Measurements from ENCODE around the gene TPPP3. TPM values are rescaled to one million over a fixed set of nuclear protein-coding genes. Genes with fewer than 3 reads are reported as not detected.
"Not testable (repeated sequence)": the region's sequence is repeated elsewhere in the genome, so short reads cannot be mapped to it uniquely, and the experiment has no call there.

The TPPP3 gene
- total RNA-seq, 2 experiments from 2014 or later = not detected

DNA sequence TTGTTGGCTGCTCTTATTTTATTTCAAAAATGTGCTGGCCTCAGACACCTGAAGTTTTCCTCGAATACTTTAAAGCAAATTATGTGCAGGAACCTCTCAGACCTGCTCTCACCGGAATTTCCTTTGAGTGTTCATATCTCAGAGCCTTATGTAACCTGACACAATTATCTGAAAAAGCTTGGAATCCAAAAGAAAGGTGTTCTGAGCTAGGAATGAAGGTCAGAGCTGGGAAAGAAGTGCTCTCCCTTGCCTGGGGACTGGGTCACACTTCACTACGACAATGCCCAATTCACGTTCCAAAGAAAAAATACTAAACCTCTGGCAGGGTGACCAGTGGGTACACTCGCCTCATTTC, 30.9 kb upstream of the TPPP3 start:
- H3K4me3 Mint-ChIP-seq = no peak overlapping the region
- POLR2A ChIA-PET = interaction anchor here (0.8 kb wide), 1 partner anchor 158 kb away, joined by 5 read pairs; no protein-coding TSS in a partner anchor
- CTCF ChIA-PET = interaction anchor here (1.8 kb wide), 1 partner anchor 42 kb away, joined by 7 read pairs; no protein-coding TSS in a partner anchor
- DNase-seq (no peak), ATAC-seq (no peak)
- H3K4me1 Mint-ChIP-seq (ENCODE audit: low read depth) = no peaks in the 10 kb centered on the region
- no peaks in the 10 kb centered on the region for H3K9me3 Mint-ChIP-seq (ENCODE audit: insufficient read depth)
- no peaks in the 10 kb centered on the region for H3K36me3 Mint-ChIP-seq (ENCODE audit: low read depth)
- H3K27me3 Mint-ChIP-seq (ENCODE audit: low read depth) = peaks cover 34% of the 10 kb centered on the region
- H3K27ac Mint-ChIP-seq = no peak overlapping the region

DNA sequence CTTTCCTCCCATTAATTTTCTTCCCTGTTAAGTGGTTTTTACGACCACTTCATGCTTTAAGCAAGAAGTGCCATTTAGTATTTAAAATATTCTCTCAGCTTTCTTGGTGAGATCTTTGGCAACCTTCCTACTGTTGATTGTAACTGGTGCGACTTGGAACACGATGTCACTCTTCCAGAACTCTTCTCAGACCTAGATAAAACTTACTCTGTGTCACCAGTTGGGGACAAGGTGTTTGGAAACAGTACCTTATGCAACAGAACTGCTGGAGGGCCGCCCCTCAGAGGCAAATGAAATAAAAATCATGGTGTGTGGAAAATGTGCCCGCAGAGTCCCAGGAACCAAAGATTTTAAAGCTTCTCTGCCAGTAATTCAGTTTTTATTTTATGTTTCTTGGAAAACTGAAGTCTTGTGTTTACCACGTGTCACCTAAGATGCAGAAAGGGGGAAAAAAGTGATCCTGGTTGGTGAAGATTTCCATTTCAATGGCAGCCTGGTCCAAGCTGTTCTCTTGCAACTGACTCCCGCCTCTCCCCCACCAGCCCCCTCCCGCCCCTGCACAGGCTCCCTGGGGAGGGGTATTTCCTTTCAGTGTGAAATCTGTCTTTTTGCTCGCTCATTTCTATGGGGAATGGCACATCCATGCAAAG, 30.4 kb upstream of the TPPP3 start:
- H3K36me3 Mint-ChIP-seq (ENCODE audit: low read depth) = no peaks in the 10 kb centered on the region
- H3K4me1 Mint-ChIP-seq (ENCODE audit: low read depth) = no peaks in the 10 kb centered on the region
- ChIA-PET CTCF (no interaction called here), POLR2A (interaction anchor here (0.8 kb wide), 1 partner anchor 157 kb away, joined by 5 read pairs; no protein-coding TSS in a partner anchor)
- no peaks in the 10 kb centered on the region for H3K9me3 Mint-ChIP-seq (ENCODE audit: insufficient read depth)
- no peak overlapping the region for H3K27ac Mint-ChIP-seq
- ATAC-seq (no peak), DNase-seq (no peak)
- H3K27me3 Mint-ChIP-seq (ENCODE audit: low read depth) = peaks cover 30% of the 10 kb centered on the region
- no peak overlapping the region for H3K4me3 Mint-ChIP-seq

GRCh38 chr16:67423015-67423414, 29.7 kb upstream of the TPPP3 start:
- Mint-ChIP-seq H3K4me3 (no peak overlapping the region), H3K9me3 (ENCODE audit: insufficient read depth) (no peaks in the 10 kb centered on the region), H3K27ac (no peak overlapping the region), H3K36me3 (ENCODE audit: low read depth) (no peaks in the 10 kb centered on the region), H3K27me3 (ENCODE audit: low read depth) (peaks cover 29% of the 10 kb centered on the region), H3K4me1 (ENCODE audit: low read depth) (no peaks in the 10 kb centered on the region)
- ChIA-PET CTCF (no interaction called here), POLR2A (no interaction called here)
- no peak for ATAC-seq
- no peak for DNase-seq

- H3K9me3 Mint-ChIP-seq (ENCODE audit: insufficient read depth) = no peaks in the 10 kb centered on the region
- no peaks in the 10 kb centered on the region for H3K36me3 Mint-ChIP-seq (ENCODE audit: low read depth)
- no peak overlapping the region for H3K4me3 Mint-ChIP-seq
- CTCF ChIA-PET = interaction anchor here (1.4 kb wide), 1 partner anchor 21 kb away, joined by 3 read pairs; no protein-coding TSS in a partner anchor
- ATAC-seq (no peak), DNase-seq (no peak)
- peaks cover 38% of the 10 kb centered on the region for H3K27me3 Mint-ChIP-seq (ENCODE audit: low read depth)
- H3K27ac Mint-ChIP-seq = no peak overlapping the region
- peaks cover 4% of the 10 kb centered on the region for H3K4me1 Mint-ChIP-seq (ENCODE audit: low read depth)
- POLR2A ChIA-PET = no interaction called here
Observed at GRCh38 chr16:67421030-67421429, 27.7 kb upstream of the TPPP3 start.

DNA sequence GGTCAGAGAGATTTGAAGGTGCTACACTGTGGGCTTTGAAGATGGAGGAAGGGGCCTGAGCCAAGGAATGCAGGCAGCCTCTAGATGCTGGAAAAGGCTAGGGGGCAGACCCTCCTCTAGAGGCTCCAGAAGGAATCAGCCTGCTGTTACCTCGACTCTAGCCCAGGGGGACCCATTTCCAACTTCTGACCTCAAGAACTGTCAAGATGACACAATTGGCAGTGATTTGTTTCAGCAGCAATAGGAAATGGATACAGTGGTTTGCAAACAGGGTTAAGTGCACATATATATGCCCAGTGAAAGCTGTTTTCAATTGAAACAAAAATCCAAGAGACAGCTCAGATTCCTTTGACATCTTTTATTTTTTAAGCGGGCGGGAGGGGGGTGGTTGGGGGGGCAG, 26.6 kb upstream of the TPPP3 start:
- ChIA-PET POLR2A (interaction anchor here (0.6 kb wide), 1 partner anchor 427 kb away, joined by 3 read pairs; no protein-coding TSS in a partner anchor), CTCF (interaction anchor here (1.0 to 4.1 kb wide), 3 partner anchors 7 to 46 kb away, joined by 3 to 34 read pairs (median 3); no protein-coding TSS in a partner anchor)
- Mint-ChIP-seq H3K36me3 (ENCODE audit: low read depth) (no peaks in the 10 kb centered on the region), H3K9me3 (ENCODE audit: insufficient read depth) (no peaks in the 10 kb centered on the region), H3K27me3 (ENCODE audit: low read depth) (peaks cover 37% of the 10 kb centered on the region), H3K4me3 (no peak overlapping the region), H3K4me1 (ENCODE audit: low read depth) (peaks cover 8% of the 10 kb centered on the region), H3K27ac (no peak overlapping the region)
- ATAC-seq = no peak
- no peak for DNase-seq

GRCh38 chr16:67419502-67419901, 26.2 kb upstream of the TPPP3 start:
- DNase-seq (no peak), ATAC-seq (no peak)
- Mint-ChIP-seq H3K9me3 (ENCODE audit: insufficient read depth) (no peaks in the 10 kb centered on the region), H3K36me3 (ENCODE audit: low read depth) (no peaks in the 10 kb centered on the region), H3K27me3 (ENCODE audit: low read depth) (peaks cover 39% of the 10 kb centered on the region), H3K4me1 (ENCODE audit: low read depth) (peaks cover 8% of the 10 kb centered on the region), H3K4me3 (no peak overlapping the region), H3K27ac (no peak overlapping the region)
- ChIA-PET CTCF (interaction anchor here (1.0 to 4.1 kb wide), 3 partner anchors 8 to 46 kb away, joined by 3 to 34 read pairs (median 3); no protein-coding TSS in a partner anchor), POLR2A (no interaction called here)

DNA sequence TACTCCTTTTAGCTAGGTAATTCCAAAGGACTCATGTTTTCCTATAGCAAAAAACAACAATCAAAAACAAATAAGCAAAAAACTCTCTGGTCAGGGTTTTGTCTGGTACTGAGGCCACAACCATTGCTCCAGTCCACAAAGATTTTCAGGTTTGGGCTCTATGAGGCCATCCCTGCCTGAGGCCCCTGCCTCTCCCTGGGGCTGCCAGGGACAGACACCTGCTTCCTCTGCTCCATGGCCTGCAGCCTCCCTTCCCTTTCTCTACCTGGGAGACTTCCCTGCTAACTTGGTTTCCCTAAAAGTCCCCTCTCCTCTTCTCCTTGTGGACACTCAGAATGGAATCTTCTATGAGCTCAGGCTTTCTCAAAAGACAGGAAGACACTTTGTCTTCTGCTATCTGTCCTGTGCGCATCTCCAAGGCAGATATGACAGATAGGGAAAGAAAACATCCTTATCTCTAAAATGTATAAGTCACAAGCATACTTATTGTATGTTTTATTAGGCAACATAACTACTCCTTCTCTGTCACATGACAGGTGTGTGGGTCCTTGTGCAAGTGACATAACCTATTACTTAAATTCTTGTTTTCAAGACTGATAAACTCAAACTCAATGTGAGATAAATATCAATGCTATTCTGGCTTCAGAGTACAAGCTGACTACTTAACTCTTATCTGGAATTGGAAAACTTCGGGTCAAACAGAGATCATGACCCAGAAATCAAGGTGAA, 24.2 kb upstream of the TPPP3 start:
- POLR2A ChIA-PET = no interaction called here
- Mint-ChIP-seq H3K4me1 (ENCODE audit: low read depth) (peaks cover 8% of the 10 kb centered on the region), H3K4me3 (no peak overlapping the region), H3K9me3 (ENCODE audit: insufficient read depth) (no peaks in the 10 kb centered on the region), H3K27ac (no peak overlapping the region), H3K27me3 (ENCODE audit: low read depth) (peaks cover 38% of the 10 kb centered on the region), H3K36me3 (ENCODE audit: low read depth) (no peaks in the 10 kb centered on the region)
- CTCF ChIA-PET = interaction anchor here (0.6 to 4.1 kb wide), 6 partner anchors 10 to 71 kb away, joined by 3 to 34 read pairs (median 4); no protein-coding TSS in a partner anchor
- no peak for ATAC-seq
- DNase-seq = no peak

GRCh38 chr16:67415872-67416793, 22.8 kb upstream of the TPPP3 start, which contains the start of gene ZDHHC1:
TSS of gene ZDHHC1 (minus strand) at chr16:67416477. CDS start at chr16:67407775, 8,702 bp downstream.
- peak; percentile 48 for DNase-seq
- POLR2A ChIA-PET = interaction anchor here (0.5 kb wide), 1 partner anchor 717 kb away, joined by 3 read pairs; no protein-coding TSS in a partner anchor
- peak; percentile 81 for ATAC-seq
- CTCF ChIA-PET = interaction anchor here (0.7 to 4.1 kb wide), 7 partner anchors 11 to 77 kb away, joined by 3 to 34 read pairs (median 4); no protein-coding TSS in a partner anchor
- Mint-ChIP-seq H3K36me3 (ENCODE audit: low read depth) (no peaks in the 10 kb centered on the region), H3K9me3 (ENCODE audit: insufficient read depth) (no peaks in the 10 kb centered on the region), H3K27ac (peak within 1 kb of the TSS; percentile 12), H3K27me3 (ENCODE audit: low read depth) (peaks cover 36% of the 10 kb centered on the region), H3K4me1 (ENCODE audit: low read depth) (peaks cover 8% of the 10 kb centered on the region), H3K4me3 (peak within 1 kb of the TSS; percentile 67)

DNA sequence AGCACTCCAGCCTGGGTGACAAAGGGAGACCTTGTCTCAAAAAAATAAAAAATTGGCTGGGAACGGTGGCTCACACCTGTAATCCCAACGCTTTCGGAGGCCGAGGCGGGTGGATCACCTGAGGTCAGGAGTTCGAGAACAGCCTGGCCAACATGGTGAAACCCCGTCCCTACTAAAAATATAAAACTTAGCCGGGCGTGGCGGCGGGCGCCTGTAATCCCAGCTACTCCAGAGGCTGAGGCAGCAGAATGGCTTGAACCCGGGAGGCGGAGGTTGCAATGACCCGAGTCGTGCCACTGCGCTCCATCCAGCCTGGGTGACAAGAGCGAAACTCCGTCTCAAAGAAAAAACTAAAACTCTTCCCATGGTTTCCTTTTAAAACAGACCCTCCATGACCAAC, 22.1 kb upstream of the TPPP3 start:
- DNase-seq; H3K9me3 Mint-ChIP-seq (ENCODE audit: insufficient read depth); ATAC-seq; H3K27ac Mint-ChIP-seq; H3K36me3 Mint-ChIP-seq (ENCODE audit: low read depth); POLR2A ChIA-PET; H3K4me1 Mint-ChIP-seq (ENCODE audit: low read depth): not testable (repeated sequence)
- CTCF ChIA-PET = interaction anchor here (2.3 to 3.8 kb wide), 3 partner anchors 12 to 155 kb away, joined by 7 to 22 read pairs (median 8); no protein-coding TSS in a partner anchor
- Mint-ChIP-seq H3K27me3 (ENCODE audit: low read depth) (peaks cover 36% of the 10 kb centered on the region), H3K4me3 (peak overlapping the region; percentile 22)

DNA sequence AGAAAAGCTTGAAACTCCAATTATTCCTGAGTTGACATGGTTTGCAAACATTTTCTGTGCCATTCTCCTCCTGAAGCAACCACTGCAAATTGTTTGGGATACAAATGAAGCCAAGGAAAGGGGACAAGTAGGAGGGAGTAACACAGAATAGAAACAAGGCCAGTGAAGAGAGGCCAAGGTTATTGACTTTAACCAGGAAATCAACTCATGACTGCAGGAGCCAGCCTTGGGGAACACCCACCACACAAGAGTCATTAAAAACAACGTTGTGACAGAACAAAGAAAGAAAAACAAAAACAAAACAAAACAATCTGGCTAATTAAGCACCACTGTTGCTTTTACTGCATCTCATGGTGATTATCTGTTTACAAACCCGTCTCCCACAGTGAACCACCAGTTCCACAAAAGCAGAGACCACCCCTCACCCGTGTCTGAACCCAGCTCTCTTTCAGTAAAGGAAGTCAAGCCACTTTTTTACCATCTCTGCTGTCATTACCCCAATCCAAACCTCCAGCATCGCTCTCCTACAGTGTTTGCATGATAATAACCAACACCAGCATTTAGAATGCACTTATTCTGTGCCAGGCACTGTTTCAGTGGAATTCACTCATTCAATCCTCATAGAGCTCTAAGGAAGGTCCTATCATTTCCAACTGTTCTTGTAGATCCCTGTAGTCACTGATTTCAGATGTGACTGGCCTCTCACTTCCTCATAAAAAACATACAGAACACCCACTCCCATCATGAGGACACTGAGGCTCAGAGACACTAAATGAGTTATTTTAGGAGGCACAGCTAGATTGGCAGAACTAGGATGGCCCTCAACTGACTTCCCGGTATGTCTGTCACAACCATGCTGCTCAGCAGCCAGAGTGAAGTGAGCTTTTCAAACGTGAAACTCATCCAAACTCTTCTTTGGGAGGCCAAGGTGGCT, 20.9 kb upstream of the TPPP3 start:
- Mint-ChIP-seq H3K4me1 (ENCODE audit: low read depth) (peaks cover 8% of the 10 kb centered on the region), H3K27ac (no peak overlapping the region), H3K36me3 (ENCODE audit: low read depth) (no peaks in the 10 kb centered on the region), H3K27me3 (ENCODE audit: low read depth) (peaks cover 32% of the 10 kb centered on the region), H3K9me3 (ENCODE audit: insufficient read depth) (no peaks in the 10 kb centered on the region), H3K4me3 (no peak overlapping the region)
- ChIA-PET POLR2A (no interaction called here), CTCF (interaction anchor here (1.1 to 3.8 kb wide), 5 partner anchors 13 to 153 kb away, joined by 3 to 22 read pairs (median 7); no protein-coding TSS in a partner anchor)
- no peak for DNase-seq
- no peak for ATAC-seq
